PC-3 (cell line): ENCODE measurements around the gene HPCAL4.

Experiments used
- CTCF ChIP-seq: fragments of 300-600 bp; sonication (generic); conservative IDR thresholded peaks from 2 replicates; pipeline ENCODE4 v1.5.1; 2017; ENCODE audit warnings: antibody characterized with exemption, low read depth, mild to moderate bottlenecking, low read length
- EZH2 ChIP-seq: fragments of 300-600 bp; sonication (generic); IDR thresholded peaks from one replicate; pipeline ENCODE4 v1.6.1; 2017; ENCODE audit warnings: antibody characterized with exemption, mild to moderate bottlenecking, low read length; ENCODE audit not compliant: unreplicated experiment
- EZH2phosphoT487 ChIP-seq: fragments of 300-600 bp; sonication (generic); IDR thresholded peaks from 2 replicates; pipeline ENCODE4 v1.6.1; 2018; ENCODE audit warnings: mild to moderate bottlenecking, antibody characterized with exemption, low read length, borderline replicate concordance

GRCh38 chr1:39648496-39648895 is 42.7 kb downstream of the HPCAL4 start:
- TF ChIP-seq CTCF: no peak
- TF ChIP-seq EZH2: no peak
- no peak for TF ChIP-seq EZH2phosphoT487
